HG02981 (cell line): ENCODE results near the gene CADPS.

Experiments
- ATAC-seq: cut with Tn5 transposase; IDR thresholded peaks from one replicate; pipeline ENCODE4 v1.9.1; 2021; ENCODE audit warnings: mild to moderate bottlenecking, moderate library complexity; ENCODE audit not compliant: unreplicated experiment

The CADPS gene

GRCh38 chr3:62566022-62566557 lies 309.1 kb downstream of the CADPS start:
- ATAC-seq = no peak

- no peak for ATAC-seq
These were observed 312.6 kb downstream of the CADPS start for GRCh38 chr3:62562596-62562995.

GRCh38 chr3:62562017-62562416 lies 313.2 kb downstream of the CADPS start:
- no peak for ATAC-seq

- no peak for ATAC-seq
These were observed 315.3 kb downstream of the CADPS start for GRCh38 chr3:62559831-62560445.

GRCh38 chr3:62558549-62559112 lies 316.6 kb downstream of the CADPS start:
- ATAC-seq = no peak

GRCh38 chr3:62557983-62558382 lies 317.2 kb downstream of the CADPS start:
- ATAC-seq = no peak

GRCh38 chr3:62557450-62557849 lies 317.8 kb downstream of the CADPS start:
- ATAC-seq = no peak

GRCh38 chr3:62556121-62556815 lies 318.9 kb downstream of the CADPS start:
- no peak for ATAC-seq

- ATAC-seq = no peak
These were observed 320.9 kb downstream of the CADPS start for GRCh38 chr3:62554264-62554799.

GRCh38 chr3:62553811-62554210 lies 321.4 kb downstream of the CADPS start:
- no peak for ATAC-seq

GRCh38 chr3:62551556-62551955 lies 323.7 kb downstream of the CADPS start:
- ATAC-seq = no peak

GRCh38 chr3:62550439-62550838 lies 324.8 kb downstream of the CADPS start:
- ATAC-seq = no peak

GRCh38 chr3:62548528-62549205 lies 326.5 kb downstream of the CADPS start:
- no peak for ATAC-seq

GRCh38 chr3:62546266-62546665 lies 328.9 kb downstream of the CADPS start:
- no peak for ATAC-seq

GRCh38 chr3:62542185-62542584 lies 333.0 kb downstream of the CADPS start:
- no peak for ATAC-seq

GRCh38 chr3:62539762-62540161 lies 335.5 kb downstream of the CADPS start:
- no peak for ATAC-seq

GRCh38 chr3:62538691-62539356 lies 336.4 kb downstream of the CADPS start:
- ATAC-seq = no peak

GRCh38 chr3:62534326-62534725 lies 340.9 kb downstream of the CADPS start:
- no peak for ATAC-seq

GRCh38 chr3:62532796-62533195 lies 342.4 kb downstream of the CADPS start:
- no peak for ATAC-seq

GRCh38 chr3:62531981-62532380 lies 343.2 kb downstream of the CADPS start:
- ATAC-seq = no peak

- ATAC-seq = no peak
These were observed 343.7 kb downstream of the CADPS start for GRCh38 chr3:62531493-62531892.
